Subcutaneous adipose tissue (tissue), 4 donors: ENCODE measurements around the gene NTM. TPM values are rescaled to one million over a fixed set of nuclear protein-coding genes. Genes with fewer than 3 reads are reported as not detected.

Experiments used
- total RNA-seq, 4 donors: library from RNA; depleted of rRNA; stranded (reverse); fragments of >200 nt; gene quantifications; one replicate each; pipeline ENCODE4 v1.1.0, GENCODE V29; 2016
- TF ChIP-seq, protein P1 (sequence below): fragments of 450-650 bp; IDR thresholded peaks from one replicate; pipeline ENCODE4 v1.5.1; 2016; ENCODE audit warnings: low read depth, mild to moderate bottlenecking, control low read depth, antibody characterized with exemption, moderate library complexity

The NTM gene
- total RNA-seq, result 1 to 10 TPM; 1.5 to 5.7 (median 1.7) TPM

DNA sequence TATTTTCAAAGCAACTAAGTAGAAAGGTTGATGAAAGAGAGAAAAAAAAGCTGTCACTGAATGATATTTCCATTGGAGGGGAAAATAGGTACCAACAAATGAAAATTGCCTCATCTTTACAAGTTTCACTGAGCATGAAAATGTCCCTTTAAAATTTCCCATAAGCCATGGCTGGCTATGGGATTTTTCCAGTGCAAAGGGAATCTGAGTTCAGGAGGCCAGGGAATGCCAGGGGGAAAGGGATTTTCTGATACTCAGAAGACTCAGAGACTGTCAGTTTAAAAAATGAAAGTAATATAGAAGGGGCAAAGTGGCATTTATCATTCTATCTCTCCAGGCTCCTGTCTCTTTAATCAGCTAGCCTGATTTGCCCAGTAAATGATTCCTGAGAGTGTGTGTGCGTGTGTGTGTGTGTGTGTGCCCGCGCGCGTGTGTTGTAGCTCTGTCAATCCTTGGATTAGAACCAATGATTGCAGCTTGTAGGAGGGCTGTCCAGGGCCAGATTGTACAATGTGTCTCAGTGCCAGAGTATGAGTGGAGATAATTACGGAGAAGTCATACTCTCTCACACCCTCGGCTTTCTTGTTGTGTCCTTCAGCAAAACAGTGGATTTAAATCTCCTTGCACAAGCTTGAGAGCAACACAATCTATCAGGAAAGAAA, at the start of gene NTM:
Gene NTM, plus strand, starts transcription at position 526 of the 662 bp plus-strand sequence.
- TF ChIP-seq, protein P1, sequence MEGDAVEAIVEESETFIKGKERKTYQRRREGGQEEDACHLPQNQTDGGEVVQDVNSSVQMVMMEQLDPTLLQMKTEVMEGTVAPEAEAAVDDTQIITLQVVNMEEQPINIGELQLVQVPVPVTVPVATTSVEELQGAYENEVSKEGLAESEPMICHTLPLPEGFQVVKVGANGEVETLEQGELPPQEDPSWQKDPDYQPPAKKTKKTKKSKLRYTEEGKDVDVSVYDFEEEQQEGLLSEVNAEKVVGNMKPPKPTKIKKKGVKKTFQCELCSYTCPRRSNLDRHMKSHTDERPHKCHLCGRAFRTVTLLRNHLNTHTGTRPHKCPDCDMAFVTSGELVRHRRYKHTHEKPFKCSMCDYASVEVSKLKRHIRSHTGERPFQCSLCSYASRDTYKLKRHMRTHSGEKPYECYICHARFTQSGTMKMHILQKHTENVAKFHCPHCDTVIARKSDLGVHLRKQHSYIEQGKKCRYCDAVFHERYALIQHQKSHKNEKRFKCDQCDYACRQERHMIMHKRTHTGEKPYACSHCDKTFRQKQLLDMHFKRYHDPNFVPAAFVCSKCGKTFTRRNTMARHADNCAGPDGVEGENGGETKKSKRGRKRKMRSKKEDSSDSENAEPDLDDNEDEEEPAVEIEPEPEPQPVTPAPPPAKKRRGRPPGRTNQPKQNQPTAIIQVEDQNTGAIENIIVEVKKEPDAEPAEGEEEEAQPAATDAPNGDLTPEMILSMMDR, result no peak

DNA sequence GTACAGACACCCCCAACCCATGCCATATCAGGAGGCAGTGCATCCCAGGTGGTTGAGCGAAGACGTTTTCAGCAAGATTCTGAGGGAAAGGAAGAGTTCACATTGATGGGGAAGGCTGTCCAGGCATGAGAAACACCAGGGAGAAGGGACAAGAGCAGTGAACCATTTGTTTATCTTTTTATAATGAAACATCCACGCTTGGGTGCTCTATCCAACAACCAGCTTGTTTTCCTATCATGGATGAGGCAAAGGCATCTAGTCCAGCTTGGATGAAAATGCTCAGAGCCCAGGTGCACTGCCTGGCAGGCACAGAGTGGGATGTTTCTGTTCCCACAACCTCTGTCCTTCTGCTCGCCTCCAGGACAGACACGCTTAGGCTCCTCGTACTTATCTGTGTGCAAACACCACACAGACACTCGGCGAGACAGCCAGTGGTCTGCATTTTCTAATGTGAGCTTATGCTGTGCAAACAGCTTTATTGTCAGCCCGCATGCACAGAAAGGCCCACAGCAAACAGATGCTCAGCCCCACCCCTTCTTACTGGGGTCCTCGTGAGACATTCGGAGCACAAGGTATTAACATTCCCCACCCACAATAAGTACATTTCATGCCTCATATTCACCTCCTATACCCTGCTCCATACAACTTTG, 45.4 kb upstream of the NTM start:
- TF ChIP-seq, protein P1, result no peak

DNA sequence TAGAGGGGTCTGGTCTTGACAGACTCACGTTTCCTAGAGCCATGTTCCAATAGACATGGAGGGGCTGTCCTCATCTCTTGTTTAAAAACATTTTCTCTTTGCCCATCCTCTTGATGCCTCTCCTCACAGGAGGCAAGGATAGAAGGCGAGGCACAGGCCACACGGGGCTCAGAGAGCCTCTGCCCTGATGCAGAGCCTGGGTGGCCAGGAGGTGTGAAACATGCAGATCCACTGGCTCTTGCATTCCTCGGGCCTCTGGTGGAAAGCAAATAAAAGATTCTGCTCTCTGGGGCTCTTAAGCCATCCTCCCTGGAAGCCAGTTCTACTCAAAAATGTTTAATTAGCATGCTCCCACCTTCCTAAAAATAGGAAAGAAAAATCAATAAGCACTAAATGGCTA, 43.6 kb upstream of the NTM start:
- TF ChIP-seq, protein P1, result no peak

DNA sequence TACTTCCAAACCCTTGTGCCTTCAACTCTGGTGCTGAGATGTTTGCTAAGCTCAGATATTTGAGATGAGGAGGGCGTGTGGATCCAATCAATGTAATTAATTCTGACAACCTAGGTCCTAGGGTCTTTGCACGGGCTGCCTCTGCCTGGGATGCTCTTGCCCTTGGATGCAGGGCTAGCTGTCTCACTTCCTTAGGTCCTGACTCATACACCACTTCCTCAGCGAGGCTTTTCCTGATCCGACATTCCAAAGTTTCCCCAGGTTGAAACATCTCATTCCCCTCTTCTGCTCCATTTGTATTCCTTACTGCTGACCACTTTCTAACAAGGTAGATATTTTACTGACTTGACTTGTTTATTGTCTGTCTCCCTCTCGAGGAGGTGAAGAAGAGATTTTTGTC, 43.0 kb upstream of the NTM start:
- TF ChIP-seq, protein P1, result no peak

DNA sequence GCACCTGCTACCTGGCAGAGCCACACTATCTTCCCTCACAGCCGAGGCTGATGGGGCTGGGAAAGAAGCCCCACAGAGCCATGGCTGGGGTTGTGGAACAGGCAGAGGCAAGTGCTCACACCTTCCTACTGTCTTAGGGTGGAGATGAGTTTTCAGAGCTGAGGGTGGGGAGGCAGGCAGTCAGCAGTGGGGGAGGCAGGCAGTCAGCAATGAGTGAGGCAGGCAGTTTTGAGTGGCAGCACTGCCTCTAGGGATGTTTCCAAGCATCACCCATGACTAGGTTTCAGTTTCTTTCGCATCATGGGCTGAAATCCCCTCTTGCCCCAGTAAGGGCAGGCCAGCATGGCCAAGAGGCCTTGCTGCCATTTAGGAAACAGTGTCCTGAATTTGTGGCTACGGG, 41.6 kb upstream of the NTM start:
- TF ChIP-seq, protein P1, result no peak

DNA sequence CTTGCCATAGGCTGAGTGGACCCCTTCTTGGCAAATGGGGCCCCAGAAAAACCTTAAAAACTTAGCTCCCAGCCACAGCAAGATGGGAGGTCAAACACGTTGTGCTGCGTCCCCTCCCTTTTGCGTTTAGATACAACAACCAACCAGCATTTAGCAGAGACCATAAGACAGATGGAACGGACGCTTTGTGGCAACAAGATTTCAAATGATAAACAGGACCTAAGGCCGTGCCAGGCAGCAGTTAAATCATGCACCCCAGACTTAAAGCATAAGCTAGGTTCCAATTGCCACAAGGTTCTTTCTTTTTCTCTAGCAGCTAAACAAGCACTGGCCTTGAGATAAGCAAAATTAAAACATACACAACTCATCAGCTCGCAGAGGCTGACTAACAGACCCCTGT, 39.4 kb upstream of the NTM start:
- TF ChIP-seq, protein P1, result no peak

DNA sequence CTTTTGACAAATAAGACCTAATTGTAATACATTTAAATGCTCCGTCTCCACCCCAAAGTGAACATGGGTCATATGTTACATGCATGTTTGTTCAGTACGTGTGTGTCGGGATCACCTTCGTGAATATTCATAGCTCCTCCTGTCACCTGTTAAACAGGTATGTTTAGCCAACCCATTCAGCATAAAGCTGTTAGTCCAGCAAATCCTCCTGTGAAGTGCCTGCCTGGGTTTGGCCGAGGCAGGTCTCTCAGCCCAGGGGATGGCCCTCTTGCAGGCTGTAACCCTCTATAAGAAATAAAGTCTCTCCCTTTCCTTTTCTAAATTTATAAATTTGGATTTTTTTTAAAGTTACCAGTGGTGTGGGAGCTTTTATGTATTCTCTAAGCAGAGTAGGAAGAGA, 38.9 kb upstream of the NTM start:
- TF ChIP-seq, protein P1, result no peak
